MCF 10A (cell line): ENCODE results near the gene SNW1. TPM values are rescaled to one million over a fixed set of nuclear protein-coding genes. Genes with fewer than 3 reads are reported as not detected.

Experiments
- BruUV-seq: library from RNA; stranded (reverse); fragments of 400-500 nt; replicated peaks from 2 replicates; lab custom pipeline; 2021; lab: Mats Ljungman, UMichigan
- CTCF ChIA-PET: fragments of 300-600 bp; sonication (Branson Sonifier 250); formaldehyde crosslinking; extraction: SDS; loops from one replicate; lab custom pipeline; 2021; ENCODE audit warnings: antibody characterized with exemption, inconsistent platforms; lab: Yijun Ruan, JAX
- POLR2A ChIA-PET: fragments of 300-600, 350-650 bp; sonication (Branson Sonifier 250); formaldehyde crosslinking; extraction: SDS; loops from one replicate; lab custom pipeline; 2020; ENCODE audit warnings: antibody characterized with exemption, inconsistent platforms; lab: Yijun Ruan, JAX
- DNase-seq: peaks from one replicate; pipeline ENCODE4 v3.0.0-alpha.2; 2018; ENCODE audit not compliant: unreplicated experiment
- H3K27ac Mint-ChIP-seq: one replicate; pipeline ENCODE4 v1.8.0; 2022; ENCODE audit warnings: mild to moderate bottlenecking, low read depth, mixed read lengths; ENCODE audit not compliant: unreplicated experiment
- H3K27me3 Mint-ChIP-seq: one replicate; pipeline ENCODE4 v1.8.0; 2022; ENCODE audit warnings: mixed read lengths; ENCODE audit not compliant: insufficient read depth, unreplicated experiment
- H3K36me3 Mint-ChIP-seq: one replicate; pipeline ENCODE4 v1.8.0; 2022; ENCODE audit warnings: mild to moderate bottlenecking, moderate library complexity, mixed read lengths; ENCODE audit not compliant: insufficient read depth, unreplicated experiment
- H3K4me1 Mint-ChIP-seq: one replicate; pipeline ENCODE4 v1.8.0; 2022; ENCODE audit warnings: mixed read lengths; ENCODE audit not compliant: insufficient read depth, unreplicated experiment
- H3K4me3 Mint-ChIP-seq: one replicate; pipeline ENCODE4 v1.8.0; 2022; ENCODE audit warnings: mild to moderate bottlenecking, moderate library complexity, mixed read lengths; ENCODE audit not compliant: unreplicated experiment
- H3K9me3 Mint-ChIP-seq: one replicate; pipeline ENCODE4 v1.8.0; 2022; ENCODE audit warnings: mixed read lengths; ENCODE audit not compliant: unreplicated experiment
- CTCF ChIP-seq: fragments of 200-600 bp; IDR thresholded peaks from one replicate; pipeline ENCODE4 v1.8.0; 2022; ENCODE audit warnings: antibody characterized with exemption, mild to moderate bottlenecking; ENCODE audit not compliant: unreplicated experiment
- intact Hi-C: fragments of 100-400 bp; cut with micrococcal nuclease; formaldehyde crosslinking; loops from 2 replicates; pipeline ENCODE4 v1.14.1; 2022
- total RNA-seq: library from RNA; stranded (reverse); gene quantifications from 2 replicates; pipeline ENCODE4 v1.2.3, GENCODE V29; 2022

Gene SNW1
- total RNA-seq, 1 experiment from 2014 or later: 113 TPM

GRCh38 chr14:77738559-77739250 lies 22.3 kb downstream of the SNW1 start:
- Mint-ChIP-seq H3K9me3 (no peaks in the 10 kb centered on the region), H3K4me3 (no peak overlapping the region), H3K27ac (peak overlapping the region; percentile 40), H3K36me3 (peaks cover 97% of the 10 kb centered on the region), H3K4me1 (no peaks in the 10 kb centered on the region), H3K27me3 (no peaks in the 10 kb centered on the region)
- BruUV-seq: no TSS peak
- POLR2A ChIA-PET: no interaction called here
- DNase-seq: peak; percentile 6
- no peak for TF ChIP-seq CTCF
- intact Hi-C loops: no loop called here
- CTCF ChIA-PET: interaction anchor here (0.7 kb wide), 1 partner anchor 260 kb away, joined by 3 read pairs; no protein-coding TSS in a partner anchor

GRCh38 chr14:77730976-77731497 lies 29.9 kb downstream of the SNW1 start:
- Mint-ChIP-seq H3K4me3 (no peak overlapping the region), H3K4me1 (no peaks in the 10 kb centered on the region), H3K36me3 (peaks cover 99% of the 10 kb centered on the region), H3K27me3 (no peaks in the 10 kb centered on the region), H3K9me3 (no peaks in the 10 kb centered on the region), H3K27ac (no peak overlapping the region)
- POLR2A ChIA-PET: interaction anchor here (2.0 kb wide), 1 partner anchor 11 kb away, joined by 4 read pairs; no protein-coding TSS in a partner anchor
- CTCF ChIA-PET: no interaction called here
- no TSS peak for BruUV-seq
- intact Hi-C loops: no loop called here
- DNase-seq: no peak
- no peak for TF ChIP-seq CTCF

- Mint-ChIP-seq H3K36me3 (peaks cover 95% of the 10 kb centered on the region), H3K4me1 (no peaks in the 10 kb centered on the region), H3K9me3 (no peaks in the 10 kb centered on the region), H3K27ac (no peak overlapping the region), H3K27me3 (no peaks in the 10 kb centered on the region), H3K4me3 (no peak overlapping the region)
- no peak for DNase-seq
- TF ChIP-seq CTCF: no peak
- intact Hi-C loops: no loop called here
- ChIA-PET POLR2A (interaction anchor here (1.1 kb wide), 1 partner anchor 10 kb away, joined by 3 read pairs; no protein-coding TSS in a partner anchor), CTCF (interaction anchor here (0.5 to 1.3 kb wide), 3 partner anchors 16 to 211 kb away, joined by 3 to 4 read pairs (median 4); no protein-coding TSS in a partner anchor)
- no TSS peak for BruUV-seq
Observed at GRCh38 chr14:77722301-77722700, 38.7 kb downstream of the SNW1 start.

- H3K9me3 Mint-ChIP-seq: no peaks in the 10 kb centered on the region
- no peaks in the 10 kb centered on the region for H3K4me1 Mint-ChIP-seq
- no peak overlapping the region for H3K4me3 Mint-ChIP-seq
- no peak for DNase-seq
- ChIA-PET CTCF (interaction anchor here (1.3 to 2.2 kb wide), 2 partner anchors 15 to 67 kb away, joined by 4 to 7 read pairs; no protein-coding TSS in a partner anchor), POLR2A (interaction anchor here (1.0 kb wide), 1 partner anchor 14 kb away, joined by 3 read pairs; no protein-coding TSS in a partner anchor)
- H3K36me3 Mint-ChIP-seq: peaks cover 95% of the 10 kb centered on the region
- no TSS peak for BruUV-seq
- intact Hi-C loops: no loop called here
- H3K27me3 Mint-ChIP-seq: no peaks in the 10 kb centered on the region
- no peak for TF ChIP-seq CTCF
- no peak overlapping the region for H3K27ac Mint-ChIP-seq
Observed at GRCh38 chr14:77721437-77721836, 39.5 kb downstream of the SNW1 start.
